ENCODE data around the gene MXD4. TPM values are rescaled to one million over a fixed set of nuclear protein-coding genes. Genes with fewer than 3 reads are reported as not detected.
A peak's percentile ranks its signal among the peaks of the same experiment; 100 is the strongest.

Gene MXD4
- total and polyA plus RNA-seq, 2 of the 13 experiments (the other 11 are each of a cell fraction or from before 2014, with no cell fraction given), result 29.0 to 31.3 TPM

- TF ChIP-seq ZNF318 (CRISPR knock-in tag; IDR thresholded peaks at IDR 0.05), result peak; percentile 35; the same call in 1 of the 2 replicates
- 0 out of 2 replicates have a peak, but pooled peaks have one; percentile 40 for TF ChIP-seq HES4 (CRISPR knock-in tag; IDR thresholded peaks at IDR 0.05; ENCODE audit: borderline replicate concordance)
- TF ChIP-seq ZNF350 (CRISPR knock-in tag; IDR thresholded peaks at IDR 0.05; ENCODE audit: borderline replicate concordance, low read depth), result peak; percentile 83; the same call in 1 of the 2 replicates
- TF ChIP-seq, protein P1, sequence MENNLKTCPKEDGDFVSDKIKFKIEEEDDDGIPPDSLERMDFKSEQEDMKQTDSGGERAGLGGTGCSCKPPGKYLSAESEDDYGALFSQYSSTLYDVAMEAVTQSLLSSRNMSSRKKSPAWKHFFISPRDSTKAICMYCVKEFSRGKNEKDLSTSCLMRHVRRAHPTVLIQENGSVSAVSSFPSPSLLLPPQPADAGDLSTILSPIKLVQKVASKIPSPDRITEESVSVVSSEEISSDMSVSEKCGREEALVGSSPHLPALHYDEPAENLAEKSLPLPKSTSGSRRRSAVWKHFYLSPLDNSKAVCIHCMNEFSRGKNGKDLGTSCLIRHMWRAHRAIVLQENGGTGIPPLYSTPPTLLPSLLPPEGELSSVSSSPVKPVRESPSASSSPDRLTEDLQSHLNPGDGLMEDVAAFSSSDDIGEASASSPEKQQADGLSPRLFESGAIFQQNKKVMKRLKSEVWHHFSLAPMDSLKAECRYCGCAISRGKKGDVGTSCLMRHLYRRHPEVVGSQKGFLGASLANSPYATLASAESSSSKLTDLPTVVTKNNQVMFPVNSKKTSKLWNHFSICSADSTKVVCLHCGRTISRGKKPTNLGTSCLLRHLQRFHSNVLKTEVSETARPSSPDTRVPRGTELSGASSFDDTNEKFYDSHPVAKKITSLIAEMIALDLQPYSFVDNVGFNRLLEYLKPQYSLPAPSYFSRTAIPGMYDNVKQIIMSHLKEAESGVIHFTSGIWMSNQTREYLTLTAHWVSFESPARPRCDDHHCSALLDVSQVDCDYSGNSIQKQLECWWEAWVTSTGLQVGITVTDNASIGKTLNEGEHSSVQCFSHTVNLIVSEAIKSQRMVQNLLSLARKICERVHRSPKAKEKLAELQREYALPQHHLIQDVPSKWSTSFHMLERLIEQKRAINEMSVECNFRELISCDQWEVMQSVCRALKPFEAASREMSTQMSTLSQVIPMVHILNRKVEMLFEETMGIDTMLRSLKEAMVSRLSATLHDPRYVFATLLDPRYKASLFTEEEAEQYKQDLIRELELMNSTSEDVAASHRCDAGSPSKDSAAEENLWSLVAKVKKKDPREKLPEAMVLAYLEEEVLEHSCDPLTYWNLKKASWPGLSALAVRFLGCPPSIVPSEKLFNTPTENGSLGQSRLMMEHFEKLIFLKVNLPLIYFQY (CRISPR knock-in tag; IDR thresholded peaks at IDR 0.05; ENCODE audit: borderline replicate concordance), result 0 out of 2 replicates have a peak, but pooled peaks have one; percentile 52
- peak; percentile 84 for TF ChIP-seq SRY (CRISPR knock-in tag; IDR thresholded peaks at IDR 0.05)
- TF ChIP-seq TBX2 (CRISPR knock-in tag; IDR thresholded peaks at IDR 0.05; ENCODE audit: borderline replicate concordance), result peak; percentile 87
- peak; percentile 68; the same call in 1 of the 2 replicates for TF ChIP-seq ZNF605 (CRISPR knock-in tag; IDR thresholded peaks at IDR 0.05)
- TF ChIP-seq FIP1L1 (IDR thresholded peaks at IDR 0.05; ENCODE audit: borderline replicate concordance, insufficient read depth, low read depth, low read length), result no peak
- peak; percentile 93 for TF ChIP-seq ZNF230 (CRISPR knock-in tag; IDR thresholded peaks at IDR 0.05)
- TF ChIP-seq, protein P2, sequence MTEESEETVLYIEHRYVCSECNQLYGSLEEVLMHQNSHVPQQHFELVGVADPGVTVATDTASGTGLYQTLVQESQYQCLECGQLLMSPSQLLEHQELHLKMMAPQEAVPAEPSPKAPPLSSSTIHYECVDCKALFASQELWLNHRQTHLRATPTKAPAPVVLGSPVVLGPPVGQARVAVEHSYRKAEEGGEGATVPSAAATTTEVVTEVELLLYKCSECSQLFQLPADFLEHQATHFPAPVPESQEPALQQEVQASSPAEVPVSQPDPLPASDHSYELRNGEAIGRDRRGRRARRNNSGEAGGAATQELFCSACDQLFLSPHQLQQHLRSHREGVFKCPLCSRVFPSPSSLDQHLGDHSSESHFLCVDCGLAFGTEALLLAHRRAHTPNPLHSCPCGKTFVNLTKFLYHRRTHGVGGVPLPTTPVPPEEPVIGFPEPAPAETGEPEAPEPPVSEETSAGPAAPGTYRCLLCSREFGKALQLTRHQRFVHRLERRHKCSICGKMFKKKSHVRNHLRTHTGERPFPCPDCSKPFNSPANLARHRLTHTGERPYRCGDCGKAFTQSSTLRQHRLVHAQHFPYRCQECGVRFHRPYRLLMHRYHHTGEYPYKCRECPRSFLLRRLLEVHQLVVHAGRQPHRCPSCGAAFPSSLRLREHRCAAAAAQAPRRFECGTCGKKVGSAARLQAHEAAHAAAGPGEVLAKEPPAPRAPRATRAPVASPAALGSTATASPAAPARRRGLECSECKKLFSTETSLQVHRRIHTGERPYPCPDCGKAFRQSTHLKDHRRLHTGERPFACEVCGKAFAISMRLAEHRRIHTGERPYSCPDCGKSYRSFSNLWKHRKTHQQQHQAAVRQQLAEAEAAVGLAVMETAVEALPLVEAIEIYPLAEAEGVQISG (CRISPR knock-in tag; IDR thresholded peaks at IDR 0.05), result peak; percentile 36; the same call in 1 of the 2 replicates
- peak; percentile 79; the same call in 1 of the 2 replicates for TF ChIP-seq ZNF225 (CRISPR knock-in tag; IDR thresholded peaks at IDR 0.05)
Measured at GRCh38 chr4:2241410-2242353, 20.2 kb downstream of the MXD4 start, which contains the start of the genes HAUS3 and POLN (continued).

All from HepG2 (cell line).